HepG2 (cell line): ENCODE measurements around the gene WNT3. TPM values are rescaled to one million over a fixed set of nuclear protein-coding genes. Genes with fewer than 3 reads are reported as not detected.
A peak's percentile ranks its signal among the peaks of the same experiment; 100 is the strongest.

ENCODE experiments used
- ATAC-seq: fragments of 200-7000 bp; cut with Tn5 transposase; 3 replicates; pipeline ENCODE4 v1.9.1; 2020; ENCODE audit warnings: mild to moderate bottlenecking, moderate library complexity
- BruUV-seq: library from RNA; stranded (reverse); fragments of 400-500 nt; replicated peaks from 2 replicates; lab custom pipeline; 2021; lab: Mats Ljungman, UMichigan
- CTCF ChIA-PET: fragments of 300-600 bp; formaldehyde crosslinking; extraction: SDS; loops from one replicate; lab custom pipeline; 2021; ENCODE audit warnings: low total read pairs, inconsistent platforms, low intra/inter-chr PET ratio; lab: Yijun Ruan, JAX
- POLR2A ChIA-PET: fragments of 350-600 bp; sonication (Branson Sonifier 250); formaldehyde crosslinking; loops from one replicate; lab custom pipeline; 2020; ENCODE audit warnings: antibody characterized with exemption, inconsistent platforms; lab: Yijun Ruan, JAX
- DNase-seq: peaks from one replicate; pipeline ENCODE4 v3.0.0-alpha.2; 2015; ENCODE audit warnings: low spot score
- FAIRE-seq: peaks from 3 replicates; lab custom pipeline; 2011; peaks lifted over from hg19 to GRCh38; lab: Jason Lieb, UNC
- H2AFZ ChIP-seq: one replicate; pipeline ENCODE4 v1.6.1; 2011; ENCODE audit warnings: low read length, inconsistent platforms
- H3K27ac ChIP-seq: fragments of 300-600 bp; 3 replicates; pipeline ENCODE4 v1.8.0; 2011; ENCODE audit warnings: mixed run types, mild to moderate bottlenecking, mixed read lengths, low read length, inconsistent platforms; ENCODE audit not compliant: insufficient read depth; ENCODE audit errors: extremely low read length
- H3K27me3 ChIP-seq, 2 experiments: fragments of 200-600 bp in 1 of 2; 2 replicates in 1 of 2; 3 replicates in 1 of 2; pipeline versions ENCODE4 v1.6.0 to v1.8.0; 2011; ENCODE audit warnings: low read length in 2 of 2, mild to moderate bottlenecking in 2 of 2, moderate library complexity in 2 of 2, inconsistent platforms in 1 of 2; ENCODE audit not compliant: insufficient read depth in 2 of 2, control insufficient read depth in 1 of 2
- H3K36me3 ChIP-seq, 2 experiments: fragments of 200-600 bp in 1 of 2; replicated peaks in 1 of 2; 2 replicates in 1 of 2; 3 replicates in 1 of 2; pipeline versions ENCODE4 v1.5.1 to v1.8.0; 2011; ENCODE audit warnings: low read length in 2 of 2, inconsistent platforms in 1 of 2; ENCODE audit not compliant: insufficient read depth in 2 of 2, control insufficient read depth in 1 of 2
- H3K4me1 ChIP-seq: 2 replicates; pipeline ENCODE4 v1.5.1; 2012; ENCODE audit warnings: low read length, inconsistent platforms; ENCODE audit not compliant: insufficient read depth
- H3K4me2 ChIP-seq: 2 replicates; pipeline ENCODE4 v1.6.0; 2011; ENCODE audit warnings: low read depth, low read length, inconsistent platforms
- H3K4me3 ChIP-seq, 3 experiments: fragments of 200-600 bp in 1 of 3; sonication (generic), shearing (Covaris generic) in 1 of 3; replicated peaks in 1 of 3; 2 replicates each; pipeline ENCODE4 v1.5.1; 2011 to 2016; ENCODE audit warnings: low read length in 3 of 3, inconsistent platforms in 2 of 3, low read depth in 2 of 3, mild to moderate bottlenecking in 2 of 3, control low read depth in 1 of 3, mixed read lengths in 1 of 3; ENCODE audit not compliant: insufficient read depth in 1 of 3
- H3K79me2 ChIP-seq: one replicate; pipeline ENCODE4 v1.6.1; 2011; ENCODE audit warnings: low read length, inconsistent platforms; ENCODE audit not compliant: insufficient read depth
- H3K9ac ChIP-seq: 2 replicates; pipeline ENCODE4 v1.6.0; 2011; ENCODE audit warnings: mild to moderate bottlenecking, low read depth, low read length, inconsistent platforms; ENCODE audit not compliant: insufficient read depth
- H3K9me3 ChIP-seq: 2 replicates; pipeline ENCODE4 v1.5.1; 2012; ENCODE audit warnings: mild to moderate bottlenecking, low read length
- H4K20me1 ChIP-seq: 2 replicates; pipeline ENCODE4 v1.6.0; 2011; ENCODE audit warnings: inconsistent platforms, mild to moderate bottlenecking, low read length, moderate library complexity; ENCODE audit not compliant: insufficient read depth
- FOXO1 ChIP-seq: sonication (generic); formaldehyde crosslinking; IDR thresholded peaks from 2 replicates; pipeline ENCODE4 v1.4.0; 2020; ENCODE audit warnings: missing genetic modification reagents
- SOX6 ChIP-seq, 2 experiments: fragments of 450-650 bp in 1 of 2; sonication (generic) in 1 of 2; formaldehyde crosslinking in 1 of 2; IDR thresholded peaks; 2 replicates each; pipeline versions ENCODE4 v1.4.0 to v1.6.1; 2017 to 2020; ENCODE audit warnings: antibody characterized with exemption in 1 of 2, mild to moderate bottlenecking in 1 of 2, missing genetic modification reagents in 1 of 2
- WGBS: methylation state at CpG from one replicate; pipeline ENCODE4 v1.1.6; 2017; ENCODE audit warnings: low lambda C conversion rate; 5-methylcytosine and 5-hydroxymethylcytosine counted together
- in situ Hi-C: cut with HindIII; loops from 2 replicates; pipeline ENCODE4 v1.10.0; 2017; ENCODE audit warnings: low pct_unique_long_range_greater_than_20kb; ENCODE audit not compliant: extremely low pct_ligation_motif_present
- intact Hi-C: fragments of 100-400 bp; cut with micrococcal nuclease; formaldehyde crosslinking; loops from one replicate; pipeline ENCODE4 v1.10.0; 2022; ENCODE audit not compliant: unreplicated experiment
- polyA plus RNA-seq, 8 experiments: library from polyadenylated mRNA; depleted of rRNA in 3 of 8; stranded (reverse) in 7 of 8; unstranded in 1 of 8; fragments of >200 nt; fragmentation: Illumina TruSeq in 4 of 8; extraction: Trizol in 4 of 8; gene quantifications; 2 replicates each; pipeline versions ENCODE4 v1.2.1 to v1.2.3, GENCODE V29; 2011 to 2016; ENCODE audit warnings: low read depth in 4 of 8, missing spikeins in 1 of 8, mixed read lengths in 1 of 8; ENCODE audit not compliant: insufficient read depth in 1 of 8
- total RNA-seq, 5 experiments: library from RNA; depleted of rRNA; stranded (reverse); fragments of >200 nt; fragmentation: Illumina TruSeq; extraction: Trizol; gene quantifications; 2 replicates each; pipeline ENCODE4 v1.2.3, GENCODE V29; 2016; ENCODE audit warnings: low read depth in 1 of 5
- TF ChIP-seq, protein P1 (sequence below): sonication (generic); formaldehyde crosslinking; IDR thresholded peaks from 2 replicates; pipeline ENCODE4 v1.5.0; 2020; ENCODE audit warnings: mild to moderate bottlenecking, missing genetic modification reagents
- TF ChIP-seq, protein P2 (sequence below): sonication (generic); formaldehyde crosslinking; IDR thresholded peaks from 2 replicates; pipeline ENCODE4 v1.5.0; 2020; ENCODE audit warnings: mild to moderate bottlenecking, low read depth, missing genetic modification reagents, borderline replicate concordance
- TF ChIP-seq, protein P3 (sequence below): sonication (generic); formaldehyde crosslinking; IDR thresholded peaks from 2 replicates; pipeline ENCODE4 v1.4.0; 2020; ENCODE audit warnings: missing genetic modification reagents

WNT3 gene
- total and polyA plus RNA-seq, 2 of the 13 experiments (the other 11 are each of a cell fraction or from before 2014, with no cell fraction given), result 8.5 to 10.3 TPM

DNA sequence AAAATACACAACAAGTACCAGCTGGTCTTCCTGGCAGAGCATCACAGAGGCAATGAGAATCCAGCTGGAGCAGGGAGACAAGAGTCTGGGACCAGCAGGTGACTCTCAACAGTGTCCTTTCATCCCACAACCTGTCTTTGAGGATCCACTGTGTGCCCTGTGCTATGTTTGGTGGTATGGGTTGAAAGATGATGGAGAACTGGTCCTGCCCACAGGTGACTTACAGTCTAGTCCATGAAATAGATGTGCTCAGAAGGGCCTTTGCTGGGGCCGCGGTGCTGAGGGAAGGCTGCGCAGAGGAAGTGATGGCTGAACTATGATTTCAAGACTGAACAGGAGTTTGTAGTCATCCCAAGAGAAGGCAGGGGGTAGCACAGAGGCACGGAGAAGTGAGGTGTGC, 17.9 kb downstream of the WNT3 start (continued):
- no peak for TF ChIP-seq FOXO1 (CRISPR knock-in tag)
- TF ChIP-seq, protein P1, sequence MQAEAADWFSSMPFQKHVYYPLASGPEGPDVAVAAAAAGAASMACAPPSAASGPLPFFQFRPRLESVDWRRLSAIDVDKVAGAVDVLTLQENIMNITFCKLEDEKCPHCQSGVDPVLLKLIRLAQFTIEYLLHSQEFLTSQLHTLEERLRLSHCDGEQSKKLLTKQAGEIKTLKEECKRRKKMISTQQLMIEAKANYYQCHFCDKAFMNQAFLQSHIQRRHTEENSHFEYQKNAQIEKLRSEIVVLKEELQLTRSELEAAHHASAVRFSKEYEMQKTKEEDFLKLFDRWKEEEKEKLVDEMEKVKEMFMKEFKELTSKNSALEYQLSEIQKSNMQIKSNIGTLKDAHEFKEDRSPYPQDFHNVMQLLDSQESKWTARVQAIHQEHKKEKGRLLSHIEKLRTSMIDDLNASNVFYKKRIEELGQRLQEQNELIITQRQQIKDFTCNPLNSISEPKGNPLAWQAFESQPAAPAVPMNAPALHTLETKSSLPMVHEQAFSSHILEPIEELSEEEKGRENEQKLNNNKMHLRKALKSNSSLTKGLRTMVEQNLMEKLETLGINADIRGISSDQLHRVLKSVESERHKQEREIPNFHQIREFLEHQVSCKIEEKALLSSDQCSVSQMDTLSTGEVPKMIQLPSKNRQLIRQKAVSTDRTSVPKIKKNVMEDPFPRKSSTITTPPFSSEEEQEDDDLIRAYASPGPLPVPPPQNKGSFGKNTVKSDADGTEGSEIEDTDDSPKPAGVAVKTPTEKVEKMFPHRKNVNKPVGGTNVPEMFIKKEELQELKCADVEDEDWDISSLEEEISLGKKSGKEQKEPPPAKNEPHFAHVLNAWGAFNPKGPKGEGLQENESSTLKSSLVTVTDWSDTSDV (CRISPR knock-in tag), result no peak
- TF ChIP-seq, protein P2, sequence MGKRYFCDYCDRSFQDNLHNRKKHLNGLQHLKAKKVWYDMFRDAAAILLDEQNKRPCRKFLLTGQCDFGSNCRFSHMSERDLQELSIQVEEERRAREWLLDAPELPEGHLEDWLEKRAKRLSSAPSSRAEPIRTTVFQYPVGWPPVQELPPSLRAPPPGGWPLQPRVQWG, result no peak

DNA sequence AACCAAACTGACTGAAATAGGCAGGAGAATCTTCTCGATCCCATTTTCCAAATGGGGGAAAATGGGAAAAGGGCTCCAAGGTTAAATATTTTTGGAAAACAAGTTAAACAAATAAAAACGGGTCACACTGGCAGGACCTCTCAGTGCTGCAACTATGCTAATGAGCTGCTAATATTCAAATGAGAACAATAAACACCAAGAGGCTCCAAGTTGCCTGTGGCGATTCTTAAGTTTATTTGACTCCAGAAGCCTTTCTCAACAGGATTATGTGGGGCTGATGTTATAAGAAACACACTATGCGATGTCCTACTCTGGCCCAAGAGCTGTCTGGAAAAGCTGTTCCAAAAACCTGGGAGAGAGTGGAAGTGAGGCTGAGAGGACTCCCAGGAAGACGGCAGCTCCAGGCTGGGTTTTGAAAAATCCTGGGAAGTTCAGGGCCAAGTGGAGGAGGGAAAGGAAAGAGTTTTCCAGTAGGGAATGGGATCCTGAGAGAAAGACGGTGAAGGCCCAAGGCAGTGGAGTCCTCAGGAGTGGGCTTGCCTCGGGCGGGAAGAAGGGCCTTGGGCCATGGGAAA, 21.4 kb downstream of the WNT3 start:
- no peak overlapping the region for H3K9ac ChIP-seq
- no peak overlapping the region for H3K4me3 ChIP-seq
- H4K20me1 ChIP-seq, result no peaks in the 10 kb centered on the region
- 35% methylated on average over 8 of the region's 8 CpGs for WGBS
- no peak overlapping the region for H2AFZ ChIP-seq
- H3K36me3 ChIP-seq, result no peaks in the 10 kb centered on the region
- no TSS peak for BruUV-seq
- H3K27me3 ChIP-seq, result peaks cover 7 to 58% of the 10 kb centered on the region in 2 experiments
- ATAC-seq (no peak), DNase-seq (no peak), FAIRE-seq (no peak)
- CTCF ChIA-PET, result no interaction called here
- H3K79me2 ChIP-seq, result no peaks in the 10 kb centered on the region
- in situ Hi-C loops (no loop called here), intact Hi-C loops (no loop called here)
- POLR2A ChIA-PET, result no interaction called here
- TF ChIP-seq, protein P3, sequence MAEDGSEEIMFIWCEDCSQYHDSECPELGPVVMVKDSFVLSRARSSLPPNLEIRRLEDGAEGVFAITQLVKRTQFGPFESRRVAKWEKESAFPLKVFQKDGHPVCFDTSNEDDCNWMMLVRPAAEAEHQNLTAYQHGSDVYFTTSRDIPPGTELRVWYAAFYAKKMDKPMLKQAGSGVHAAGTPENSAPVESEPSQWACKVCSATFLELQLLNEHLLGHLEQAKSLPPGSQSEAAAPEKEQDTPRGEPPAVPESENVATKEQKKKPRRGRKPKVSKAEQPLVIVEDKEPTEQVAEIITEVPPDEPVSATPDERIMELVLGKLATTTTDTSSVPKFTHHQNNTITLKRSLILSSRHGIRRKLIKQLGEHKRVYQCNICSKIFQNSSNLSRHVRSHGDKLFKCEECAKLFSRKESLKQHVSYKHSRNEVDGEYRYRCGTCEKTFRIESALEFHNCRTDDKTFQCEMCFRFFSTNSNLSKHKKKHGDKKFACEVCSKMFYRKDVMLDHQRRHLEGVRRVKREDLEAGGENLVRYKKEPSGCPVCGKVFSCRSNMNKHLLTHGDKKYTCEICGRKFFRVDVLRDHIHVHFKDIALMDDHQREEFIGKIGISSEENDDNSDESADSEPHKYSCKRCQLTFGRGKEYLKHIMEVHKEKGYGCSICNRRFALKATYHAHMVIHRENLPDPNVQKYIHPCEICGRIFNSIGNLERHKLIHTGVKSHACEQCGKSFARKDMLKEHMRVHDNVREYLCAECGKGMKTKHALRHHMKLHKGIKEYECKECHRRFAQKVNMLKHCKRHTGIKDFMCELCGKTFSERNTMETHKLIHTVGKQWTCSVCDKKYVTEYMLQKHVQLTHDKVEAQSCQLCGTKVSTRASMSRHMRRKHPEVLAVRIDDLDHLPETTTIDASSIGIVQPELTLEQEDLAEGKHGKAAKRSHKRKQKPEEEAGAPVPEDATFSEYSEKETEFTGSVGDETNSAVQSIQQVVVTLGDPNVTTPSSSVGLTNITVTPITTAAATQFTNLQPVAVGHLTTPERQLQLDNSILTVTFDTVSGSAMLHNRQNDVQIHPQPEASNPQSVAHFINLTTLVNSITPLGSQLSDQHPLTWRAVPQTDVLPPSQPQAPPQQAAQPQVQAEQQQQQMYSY (CRISPR knock-in tag), result peak; percentile 29; the same call in 1 of the 2 replicates
- TF ChIP-seq SOX6 (IDR thresholded peaks at IDR 0.05) (no peak), SOX6 (CRISPR knock-in tag; IDR thresholded peaks at IDR 0.05) (no peak)
- peaks cover 19% of the 10 kb centered on the region for H3K4me1 ChIP-seq
- no peaks in the 10 kb centered on the region for H3K9me3 ChIP-seq
- H3K27ac ChIP-seq, result no peak overlapping the region
- H3K4me2 ChIP-seq, result no peak overlapping the region
